Globus pallidus (tissue), 1 donor: Measurements from ENCODE around the gene SH3D19.
"Not testable (repeated sequence)": the region's sequence is repeated elsewhere in the genome, so short reads cannot be mapped to it uniquely, and the experiment has no call there.

Source experiments
- DNase-seq: peaks from one replicate; pipeline ENCODE4 v3.0.0-alpha.2; 2015; ENCODE audit warnings: low spot score

SH3D19 gene

DNA sequence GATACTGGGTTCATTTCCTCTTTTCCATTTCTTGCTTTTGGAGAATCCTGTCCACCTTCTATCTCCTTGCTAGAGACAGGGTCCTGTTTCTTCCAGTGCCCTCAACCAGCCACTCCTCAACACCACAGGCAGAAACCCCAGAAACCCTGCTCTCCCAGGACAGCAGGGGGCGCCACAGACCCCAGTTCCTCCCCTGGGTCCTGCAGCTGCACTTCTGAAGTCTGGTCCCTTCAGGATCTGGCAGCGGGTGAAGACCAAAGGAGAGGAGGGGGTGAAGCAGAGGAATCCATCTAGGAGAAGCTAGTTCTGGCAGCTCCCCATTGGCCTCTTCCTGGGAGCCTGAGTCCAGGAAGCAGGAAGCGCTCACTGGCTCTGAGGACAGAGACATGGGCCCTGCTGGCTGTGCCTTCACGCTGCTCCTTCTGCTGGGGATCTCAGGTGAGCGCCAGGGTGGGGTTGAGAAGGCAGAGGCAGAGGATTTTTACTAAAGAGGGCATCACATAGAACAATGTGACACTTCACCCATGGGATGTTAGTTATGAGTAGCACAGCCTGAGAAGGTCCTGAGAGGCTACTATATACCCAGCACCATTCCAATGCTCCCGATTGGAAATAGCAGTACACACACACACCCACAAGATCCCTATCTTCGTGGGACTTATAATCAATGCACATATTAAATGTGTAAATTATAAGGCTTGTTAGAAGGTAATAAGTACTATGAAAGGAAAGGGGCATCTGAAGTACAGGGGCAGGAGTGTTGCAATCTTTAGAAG is 48.4 kb downstream of the SH3D19 start, which contains the start of gene PRSS48:
PRSS48 (plus strand) TSS at position 375 of the 776 bp plus-strand sequence; CDS start at position 387, 12 bp downstream.
- DNase-seq = peak; percentile 86

DNA sequence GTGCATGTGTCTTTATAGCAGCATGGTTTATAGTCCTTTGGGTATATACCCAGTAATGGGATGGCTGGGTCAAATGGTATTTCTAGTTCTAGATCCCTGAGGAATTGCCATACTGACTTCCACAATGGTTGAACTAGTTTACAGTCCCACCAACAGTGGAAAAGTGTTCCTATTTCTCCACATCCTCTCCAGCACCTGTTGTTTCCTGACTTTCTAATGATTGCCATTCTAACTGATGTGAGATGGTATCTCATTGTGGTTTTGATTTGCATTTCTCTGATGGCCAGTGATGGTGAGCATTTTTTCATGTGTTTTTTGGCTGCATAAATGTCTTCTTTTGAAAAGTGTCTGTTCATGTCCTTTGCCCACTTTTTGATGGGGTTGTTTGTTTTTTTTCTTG is 56.5 kb downstream of the SH3D19 start:
- not testable (repeated sequence) for DNase-seq

DNA sequence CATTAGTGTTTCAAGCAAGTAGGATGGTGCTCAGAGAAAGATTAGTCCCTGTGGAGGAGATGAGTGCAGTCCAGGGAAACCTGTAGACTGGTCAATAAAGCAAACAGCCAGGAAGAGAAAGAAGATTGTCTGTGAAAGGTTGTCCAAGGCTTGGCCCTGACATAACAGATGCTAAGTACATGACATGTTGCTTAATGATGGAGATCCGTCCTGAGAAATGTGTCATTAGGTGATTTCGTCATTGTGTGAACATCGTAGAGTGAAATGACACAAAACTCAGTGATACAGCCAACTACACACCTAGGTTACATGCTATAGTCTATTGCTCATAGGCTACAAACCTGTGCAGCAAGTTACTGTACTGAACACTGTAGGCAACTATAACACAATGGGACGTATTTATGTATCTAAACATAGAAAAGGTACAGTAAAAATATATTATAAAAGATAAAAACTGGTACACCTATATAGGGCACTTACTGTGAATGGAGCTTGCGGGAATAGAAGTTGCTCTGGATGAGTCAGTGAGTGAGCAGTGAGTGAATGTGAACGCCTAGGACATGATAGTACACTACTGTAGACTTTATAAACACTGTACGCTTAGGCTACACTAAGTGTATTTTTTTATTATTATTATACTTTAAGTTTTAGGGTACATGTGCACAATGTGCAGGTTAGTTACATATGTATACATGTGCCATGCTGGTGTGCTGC is 57.4 kb downstream of the SH3D19 start:
- DNase-seq = no peak

DNA sequence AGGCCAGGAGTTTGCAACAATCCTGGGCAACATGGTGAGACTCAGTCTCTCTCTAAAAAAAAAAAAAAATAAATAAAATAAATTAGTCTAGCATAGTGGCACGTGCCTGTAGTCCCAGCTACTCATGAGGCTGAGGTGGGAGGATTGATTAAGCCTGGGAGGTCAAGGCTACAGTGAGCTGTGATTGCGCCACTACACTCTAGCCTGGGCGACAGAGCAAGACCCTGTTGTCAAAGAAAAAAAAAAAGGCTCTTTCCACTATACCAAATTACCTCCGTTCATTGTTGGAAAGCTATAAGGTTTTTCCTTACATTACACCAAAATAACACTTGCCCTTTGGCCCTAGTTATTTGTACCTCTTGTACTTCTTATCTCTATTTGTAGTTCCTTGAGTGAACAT is 58.3 kb downstream of the SH3D19 start:
- no peak for DNase-seq

DNA sequence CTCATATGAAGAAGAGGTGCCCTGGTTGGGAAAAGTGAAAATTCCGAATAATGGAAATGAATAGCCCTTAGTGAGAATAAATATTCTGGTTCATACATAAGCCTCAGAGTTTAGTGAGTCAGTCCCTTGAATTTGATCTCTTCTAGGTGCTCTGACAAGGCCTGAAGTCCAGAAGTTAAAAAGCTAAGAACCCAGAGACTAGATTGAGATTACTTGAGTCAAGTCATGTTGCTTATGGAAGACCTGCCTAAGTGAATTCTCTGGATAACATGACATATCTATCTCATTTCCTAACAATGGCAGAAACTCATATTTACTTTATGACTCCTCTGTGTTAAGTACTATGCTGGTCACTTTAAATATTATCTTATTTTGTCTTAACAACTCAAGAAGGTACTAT is 58.9 kb downstream of the SH3D19 start:
- no peak for DNase-seq

DNA sequence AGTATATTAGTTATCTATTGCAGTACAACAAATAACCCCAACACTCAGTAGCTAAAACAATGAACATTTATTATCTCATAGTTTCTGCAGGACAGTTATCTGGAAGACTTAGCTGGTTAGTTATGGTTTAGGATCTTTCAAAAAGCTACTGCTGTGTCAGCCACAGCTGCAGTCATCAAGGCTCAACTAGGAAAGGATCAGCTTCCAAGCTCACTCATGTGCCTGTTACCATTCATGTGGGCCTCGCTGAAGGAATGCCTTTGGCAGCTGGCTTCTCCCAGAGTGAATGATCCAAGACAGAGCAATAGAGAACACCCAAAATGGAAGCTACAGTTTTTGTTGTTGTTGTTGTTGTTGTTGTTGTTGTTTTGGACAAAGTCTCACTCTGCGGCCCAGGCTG is 62.0 kb downstream of the SH3D19 start:
- no peak for DNase-seq

DNA sequence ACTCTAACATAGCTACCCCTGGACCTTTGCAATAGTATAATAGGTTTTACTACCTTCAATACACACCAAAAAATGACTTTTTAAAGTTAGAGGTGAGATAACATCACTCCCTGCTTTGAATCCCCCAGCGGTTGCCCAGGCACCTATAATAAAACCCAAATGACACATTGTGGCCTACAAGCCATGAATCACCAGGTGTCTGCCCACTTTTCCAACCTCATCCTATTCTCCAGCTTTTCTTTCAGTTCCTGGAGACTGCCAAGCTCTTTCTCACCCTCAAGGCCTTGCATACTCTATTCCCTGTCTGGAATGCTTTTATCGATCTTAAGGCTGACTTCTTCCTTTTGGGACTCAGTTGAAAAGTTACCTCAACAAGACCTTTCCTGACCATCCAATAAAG is 64.9 kb downstream of the SH3D19 start:
- no peak for DNase-seq

DNA sequence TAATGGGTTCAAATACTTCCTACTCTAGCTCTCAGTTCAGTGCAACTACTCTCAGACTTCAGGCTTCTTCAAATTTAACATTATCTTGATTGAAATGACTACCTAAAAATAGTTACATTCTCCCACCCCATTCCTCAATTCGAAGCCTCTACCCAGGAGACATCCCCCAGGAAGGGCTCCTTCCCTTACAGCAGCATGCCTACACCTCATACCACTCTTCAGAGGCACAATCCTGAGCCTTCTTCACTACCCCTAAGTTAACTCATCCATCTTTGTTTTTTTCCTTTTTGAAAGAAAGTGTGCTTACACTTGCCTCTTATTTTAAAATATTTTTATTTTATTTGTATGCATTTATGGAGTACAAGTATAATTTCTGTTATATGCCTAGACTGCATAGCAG is 65.7 kb downstream of the SH3D19 start:
- DNase-seq = no peak

DNA sequence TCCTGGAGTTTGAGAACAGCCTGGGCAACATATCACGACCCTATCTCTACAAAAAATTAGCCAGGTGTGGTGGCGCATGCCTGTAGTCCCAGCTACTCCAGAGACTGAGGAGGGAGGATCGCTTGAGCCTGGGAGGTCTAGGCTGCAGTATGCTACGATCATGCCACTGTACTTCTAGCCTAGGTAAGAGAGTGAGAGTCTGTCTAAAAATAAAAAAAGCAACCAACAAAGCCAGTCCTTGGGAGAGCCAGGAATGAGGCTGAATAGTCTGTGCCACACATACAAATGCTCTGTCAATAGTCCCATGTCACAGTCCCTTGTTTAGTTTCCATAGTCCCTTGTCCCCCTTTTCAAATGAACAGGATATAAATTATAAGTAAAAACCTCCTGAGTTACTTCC is 67.7 kb downstream of the SH3D19 start:
- DNase-seq = no peak

DNA sequence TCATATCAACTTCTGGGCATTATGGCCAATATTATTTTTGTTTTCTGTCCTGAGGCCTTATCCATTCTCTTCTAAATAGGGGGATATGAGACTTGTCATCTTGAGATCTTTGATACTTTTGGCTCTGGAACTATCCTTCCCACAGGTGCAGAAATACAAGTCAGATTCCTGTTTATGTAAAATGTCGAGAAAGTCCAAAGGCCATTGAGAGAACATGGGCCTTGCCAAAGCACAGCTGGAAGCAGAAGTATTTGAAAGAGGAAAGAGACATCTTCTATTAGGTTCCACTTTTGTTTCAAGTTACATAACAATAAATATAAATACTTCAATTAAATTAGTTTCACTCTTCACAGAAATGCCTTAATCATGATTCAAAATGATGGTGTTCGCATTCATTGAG is 69.3 kb downstream of the SH3D19 start:
- DNase-seq = no peak

DNA sequence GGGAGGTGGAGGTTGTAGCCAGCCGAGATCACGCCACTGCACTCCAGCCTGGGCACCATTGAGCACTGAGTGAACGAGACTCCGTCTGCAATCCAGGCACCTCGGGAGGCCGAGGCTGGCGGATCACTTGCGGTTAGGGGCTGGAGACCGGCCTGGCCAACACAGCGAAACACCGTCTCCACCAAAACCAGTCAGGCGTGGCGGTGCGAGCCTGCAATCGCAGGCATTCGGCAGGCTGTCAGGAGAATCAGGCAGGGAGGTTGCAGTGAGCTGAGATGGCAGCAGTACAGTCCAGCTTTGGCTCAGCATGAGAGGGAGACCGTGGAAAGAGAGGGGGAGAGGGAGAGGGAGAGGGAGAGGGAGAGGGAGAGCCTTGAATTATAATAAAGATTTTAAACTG is 69.7 kb downstream of the SH3D19 start:
- DNase-seq = not testable (repeated sequence)

DNA sequence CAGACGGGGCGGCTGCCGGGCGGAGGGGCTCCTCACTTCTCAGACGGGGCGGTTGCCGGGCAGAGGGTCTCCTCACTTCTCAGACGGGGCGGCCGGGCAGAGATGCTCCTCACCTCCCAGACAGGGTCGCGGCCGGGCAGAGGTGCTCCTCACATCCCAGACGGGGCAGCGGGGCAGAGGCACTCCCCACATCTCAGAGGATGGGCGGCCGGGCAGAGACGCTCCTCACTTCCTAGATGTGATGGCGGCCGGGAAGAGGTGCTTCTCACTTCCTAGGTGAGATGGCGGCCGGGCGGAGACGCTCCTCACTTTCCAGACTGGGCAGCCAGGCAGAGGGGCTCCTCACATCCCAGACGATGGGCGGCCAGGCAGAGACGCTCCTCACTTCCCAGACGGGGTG is 70.2 kb downstream of the SH3D19 start:
- DNase-seq = not testable (repeated sequence)

DNA sequence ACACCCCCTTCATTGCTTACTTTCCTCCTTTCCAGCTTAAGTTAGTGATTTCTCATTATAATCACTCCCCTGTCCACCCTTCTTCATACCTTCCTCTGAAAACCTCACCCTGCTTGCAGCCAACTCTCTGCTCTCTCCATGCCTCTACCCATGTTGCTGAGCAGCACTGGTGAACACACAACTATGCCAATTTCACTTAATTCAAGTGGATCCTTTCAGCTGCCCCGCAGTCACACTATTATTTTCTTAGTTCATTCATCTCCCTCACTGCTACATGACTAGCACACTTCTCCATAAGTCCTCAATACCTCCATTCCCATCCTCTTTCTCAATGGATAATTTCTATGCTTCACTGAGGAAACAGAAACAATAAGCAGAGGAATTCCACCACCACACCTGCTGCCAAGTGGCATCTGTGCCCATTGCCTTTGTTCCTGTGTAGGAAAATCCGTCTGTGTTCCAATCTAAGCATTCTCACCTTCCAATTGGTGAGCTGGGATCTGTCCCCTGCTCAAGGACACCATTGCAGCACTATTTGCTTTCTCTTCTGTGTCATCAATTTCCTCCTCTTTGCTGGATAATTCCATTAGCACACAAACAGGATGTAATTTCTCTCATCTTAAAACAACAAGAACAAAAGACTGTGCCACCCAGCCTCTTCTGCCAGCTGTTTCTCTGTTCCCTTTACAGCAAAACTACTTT is 73.7 kb downstream of the SH3D19 start:
- DNase-seq = no peak

DNA sequence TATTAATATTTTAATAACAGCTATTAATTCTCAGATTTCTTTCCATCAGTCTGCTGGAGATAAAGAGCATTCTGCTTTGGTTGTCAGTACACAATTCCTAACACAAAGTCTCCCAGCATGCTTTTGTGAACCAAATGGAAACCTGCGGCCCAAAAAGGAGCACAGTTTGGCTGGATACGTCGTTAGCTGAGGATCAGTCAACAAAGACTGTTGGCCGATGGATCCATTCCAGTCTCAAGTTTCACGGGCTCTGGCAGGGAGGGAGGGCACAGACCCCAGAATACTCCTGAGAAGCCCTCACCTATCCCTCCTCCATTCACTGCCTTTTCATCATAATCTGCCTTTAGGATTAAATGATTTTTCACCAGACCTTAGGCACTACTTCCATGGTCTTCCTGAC is 74.7 kb downstream of the SH3D19 start:
- no peak for DNase-seq

DNA sequence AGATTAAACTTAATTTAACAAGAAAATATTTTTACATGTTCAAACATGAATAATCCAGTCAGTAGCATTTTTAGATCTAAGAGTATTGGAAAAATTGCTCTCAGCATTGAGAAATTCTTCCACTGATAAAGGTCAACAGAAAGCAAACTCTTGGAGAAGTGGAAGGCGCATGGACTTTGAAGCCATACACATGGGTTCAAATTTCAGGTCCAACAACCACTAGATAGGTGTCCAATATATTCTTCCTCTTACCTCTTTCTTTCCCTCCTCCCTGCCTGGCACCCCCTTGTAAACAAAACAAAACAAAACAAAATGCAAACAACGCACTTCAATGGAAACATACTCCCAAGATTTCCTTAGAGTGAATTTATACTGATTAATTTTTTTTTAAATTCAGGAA is 76.9 kb downstream of the SH3D19 start:
- DNase-seq = no peak

DNA sequence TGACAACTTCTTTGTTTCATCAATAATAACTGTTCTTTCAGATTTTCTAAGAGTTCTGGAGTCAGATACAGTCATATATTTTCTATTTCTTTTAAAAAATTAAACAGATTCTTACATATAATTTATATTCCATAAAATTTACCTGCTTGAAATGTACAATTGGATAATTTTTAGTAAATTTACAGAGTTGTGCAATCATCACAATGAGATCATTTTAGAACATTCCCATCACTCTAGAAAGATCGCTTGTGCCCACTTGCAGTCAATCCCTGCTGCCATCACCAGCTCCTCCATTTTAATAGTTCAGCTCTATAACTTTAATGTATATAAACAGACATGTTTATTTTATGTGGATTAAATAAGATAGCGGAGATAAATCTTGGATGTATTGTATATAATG is 78.0 kb downstream of the SH3D19 start:
- DNase-seq = no peak

DNA sequence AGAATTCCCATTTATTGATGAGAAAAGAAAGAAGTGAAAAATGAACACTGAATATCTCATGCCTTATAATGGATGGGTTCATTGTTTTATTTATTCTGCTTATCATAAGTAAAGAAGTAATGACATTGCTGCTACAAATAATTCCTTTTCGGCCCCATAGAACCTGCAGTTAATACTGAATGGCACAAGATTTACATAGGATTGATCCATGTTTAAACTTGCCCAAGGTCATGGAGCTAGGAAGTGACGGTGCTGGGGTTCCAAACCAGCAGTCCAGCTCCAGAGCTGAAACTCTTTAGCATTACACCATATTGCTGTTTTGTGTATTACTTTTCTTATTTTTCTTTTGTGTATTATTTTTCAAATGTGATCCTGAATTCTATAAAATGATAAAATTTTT is 78.7 kb downstream of the SH3D19 start:
- DNase-seq = no peak

DNA sequence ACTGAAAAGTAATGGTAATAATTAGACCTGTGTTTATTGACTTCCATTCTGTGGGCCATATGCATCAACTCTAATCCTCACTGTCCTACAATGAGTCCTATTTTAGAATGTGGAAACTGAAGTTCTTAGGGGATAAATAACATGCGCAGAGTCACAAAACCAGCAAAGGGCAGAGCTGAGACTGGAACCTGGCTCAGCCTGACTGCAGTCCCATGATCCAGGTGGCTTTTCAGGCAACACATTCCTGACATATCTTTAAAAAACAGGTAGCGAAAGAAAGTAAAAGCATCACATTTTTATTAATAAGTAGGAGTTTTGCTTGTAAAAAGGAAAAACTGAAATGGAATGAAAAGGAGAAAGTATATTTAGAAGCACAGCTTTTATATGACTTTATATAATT is 83.1 kb downstream of the SH3D19 start:
- DNase-seq = no peak

DNA sequence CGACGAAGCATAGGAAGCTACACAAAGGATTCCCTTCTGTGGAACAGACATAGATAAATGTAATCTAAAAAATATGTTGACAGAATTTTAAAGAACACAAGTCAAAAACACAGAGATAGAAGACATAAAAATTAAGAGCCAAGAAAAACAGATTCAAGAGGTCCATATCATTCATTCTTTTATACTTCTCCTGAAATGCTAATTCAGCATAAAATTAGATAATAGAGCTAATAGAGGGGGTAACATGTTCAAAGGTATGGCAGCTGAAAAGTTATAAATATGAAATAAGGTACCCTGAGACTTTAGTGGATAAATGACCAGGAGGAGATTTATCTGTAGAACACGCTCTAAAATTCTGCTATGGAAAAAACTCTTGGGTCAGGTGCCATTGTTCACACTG is 85.8 kb downstream of the SH3D19 start:
- no peak for DNase-seq

DNA sequence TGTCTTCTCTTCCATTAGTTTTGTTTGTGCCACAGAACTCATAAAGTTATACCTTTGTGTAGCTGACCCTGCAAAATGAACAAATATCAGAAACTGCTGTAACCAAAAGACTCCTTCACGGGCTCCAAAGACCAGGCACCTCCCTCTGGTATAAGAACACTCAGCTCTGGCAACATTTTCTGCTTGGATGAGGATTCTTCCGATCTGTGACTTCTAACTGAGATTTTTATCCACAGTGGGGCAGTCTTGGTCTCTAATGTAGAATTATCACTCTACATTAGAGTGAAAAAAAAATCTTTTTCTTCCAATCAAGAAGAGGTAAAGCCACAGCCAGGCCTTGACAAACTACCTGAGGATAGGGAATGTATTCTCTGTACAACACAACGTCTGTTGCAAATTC is 86.9 kb downstream of the SH3D19 start:
- peak; percentile 71 for DNase-seq

DNA sequence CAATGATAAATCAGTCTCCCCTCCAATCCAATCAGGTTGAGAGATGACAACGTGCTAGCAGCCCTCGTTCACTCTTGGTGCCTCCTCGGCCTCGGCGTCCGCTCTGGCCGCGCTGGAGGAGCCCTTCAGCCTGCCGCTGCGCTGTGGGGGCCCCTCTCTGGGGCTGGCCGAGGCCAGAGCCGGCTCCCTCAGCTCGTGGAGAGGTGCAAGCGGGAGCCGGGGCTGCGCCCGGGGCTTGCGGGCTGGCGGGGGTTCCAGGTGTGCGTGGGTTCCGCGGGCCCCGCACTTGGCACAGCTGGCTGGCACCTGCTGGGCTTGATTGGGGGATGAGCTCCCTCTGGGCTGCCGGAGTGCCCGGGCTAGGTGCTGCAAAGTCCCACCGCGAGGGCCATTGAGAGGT is 89.4 kb downstream of the SH3D19 start:
- DNase-seq = no peak

DNA sequence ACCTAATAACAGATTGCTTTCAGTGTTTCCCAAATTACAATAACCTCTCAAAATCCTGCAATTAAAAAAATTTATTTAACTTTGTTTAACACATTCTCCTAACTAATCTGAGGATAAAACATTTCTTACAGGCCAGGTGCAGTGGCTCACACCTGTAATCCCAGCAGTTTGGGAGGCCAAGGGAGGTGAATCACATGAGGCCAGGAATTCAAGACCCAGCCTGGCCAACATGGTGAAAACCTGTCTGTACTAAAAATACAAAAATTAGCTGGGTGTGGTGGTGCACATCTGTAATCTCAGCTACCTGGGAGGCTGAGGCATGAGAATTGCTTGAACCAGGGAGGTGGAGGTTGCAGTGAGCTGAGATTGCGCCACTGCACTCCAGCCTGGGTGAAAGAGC is 90.0 kb downstream of the SH3D19 start:
- not testable (repeated sequence) for DNase-seq

DNA sequence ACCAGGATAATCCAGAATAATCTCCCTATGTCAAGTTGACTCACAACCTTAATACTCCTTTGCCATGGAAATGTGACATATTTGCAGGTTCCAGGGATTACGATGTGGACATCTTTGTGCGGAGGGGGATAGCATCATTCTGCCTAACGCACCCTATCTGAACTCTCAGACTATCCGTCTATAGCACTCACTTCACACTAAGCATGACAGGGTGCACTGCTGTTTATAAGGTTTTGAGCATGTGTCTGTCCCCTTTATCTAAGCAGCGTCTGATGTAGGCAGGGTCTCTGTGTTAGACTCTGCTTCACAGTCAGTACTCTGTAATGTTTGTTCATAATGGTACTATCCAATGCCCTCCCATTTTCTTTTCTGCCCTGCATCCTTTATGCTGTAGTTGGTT is 91.8 kb downstream of the SH3D19 start:
- DNase-seq = no peak
